ENCODE results near the gene CRISP2. TPM values are rescaled to one million over a fixed set of nuclear protein-coding genes. Genes with fewer than 3 reads are reported as not detected.

Gene CRISP2
- polyA plus RNA-seq, 4 donors = 0.30 TPM; not detected in 3

Other genes starting within 250 kb of the CRISP2 start
- gene GLYATL3, start 213.6 kb downstream of the CRISP2 start, polyA plus RNA-seq = not detected
- 10 to 100 TPM in 1 of 4 donors, 1 to 10 TPM in 2, not detected in 1; 3.2 to 19.5 (median 5.5) TPM for gene C6orf141, start 162.9 kb downstream of the CRISP2 start, polyA plus RNA-seq
- under 1 TPM in 1 of 4 donors, not detected in 3; 0.40 TPM for gene RHAG, start 76.7 kb downstream of the CRISP2 start, polyA plus RNA-seq
- gene CRISP3, start 30.8 kb upstream of the CRISP2 start, polyA plus RNA-seq = under 1 TPM in 2 of 4 donors, not detected in 2; 0.06 to 0.13 TPM
- gene PGK2, start 73.7 kb upstream of the CRISP2 start, polyA plus RNA-seq = under 1 TPM in 1 of 4 donors, not detected in 3; 0.31 TPM
- gene CRISP1, start 153.0 kb upstream of the CRISP2 start, polyA plus RNA-seq = under 1 TPM in 1 of 4 donors, not detected in 3; 0.16 TPM